Limb (tissue), 2 donors: ENCODE measurements around the gene MROH9.
"Not testable (repeated sequence)": the region's sequence is repeated elsewhere in the genome, so short reads cannot be mapped to it uniquely, and the experiment has no call there.

ENCODE experiments used
- DNase-seq, 2 donors: peaks; one replicate each; pipeline ENCODE4 v3.0.0-alpha.2; 2016; ENCODE audit errors: extremely low spot score in 2 of 2

Gene MROH9, protein sequence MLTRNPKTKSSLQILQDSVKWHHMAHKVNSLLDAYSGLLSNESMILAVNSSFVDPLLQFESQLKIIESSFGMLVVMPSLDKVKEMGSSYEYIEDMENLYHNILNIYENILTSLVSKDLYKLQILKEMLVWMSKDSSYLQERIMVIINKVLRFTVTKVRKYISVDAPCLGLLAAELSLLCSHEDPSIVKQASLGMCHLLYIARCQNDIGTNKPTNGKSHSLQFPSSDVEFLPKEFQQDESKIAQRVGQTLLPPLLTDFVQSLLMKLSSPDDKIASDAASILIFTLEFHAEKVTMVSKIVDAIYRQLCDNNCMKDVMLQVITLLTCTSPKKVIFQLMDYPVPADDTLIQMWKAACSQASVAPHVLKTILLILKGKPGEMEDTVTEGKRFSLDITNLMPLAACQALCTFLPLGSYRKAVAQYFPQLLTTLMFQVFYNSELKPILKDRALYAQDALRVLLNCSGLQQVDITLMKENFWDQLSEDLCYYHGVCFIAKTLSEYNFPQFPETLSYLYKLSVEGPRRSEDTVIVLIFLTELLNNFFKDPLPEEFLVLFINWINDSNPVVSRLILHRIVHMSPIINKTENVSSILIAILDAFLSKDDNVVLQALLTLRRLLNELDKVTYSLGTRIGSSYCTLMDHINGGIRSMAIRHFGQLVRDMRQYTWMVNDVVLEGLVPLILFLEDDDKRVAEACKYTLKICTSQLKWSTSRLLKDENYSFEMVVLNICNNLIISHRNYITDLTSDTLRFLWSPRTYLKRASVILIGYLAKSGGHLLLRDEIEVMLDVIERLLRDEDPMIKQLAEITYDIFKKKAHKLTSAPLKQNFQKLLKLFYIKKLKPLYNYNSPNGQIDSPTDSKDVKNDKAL

DNA sequence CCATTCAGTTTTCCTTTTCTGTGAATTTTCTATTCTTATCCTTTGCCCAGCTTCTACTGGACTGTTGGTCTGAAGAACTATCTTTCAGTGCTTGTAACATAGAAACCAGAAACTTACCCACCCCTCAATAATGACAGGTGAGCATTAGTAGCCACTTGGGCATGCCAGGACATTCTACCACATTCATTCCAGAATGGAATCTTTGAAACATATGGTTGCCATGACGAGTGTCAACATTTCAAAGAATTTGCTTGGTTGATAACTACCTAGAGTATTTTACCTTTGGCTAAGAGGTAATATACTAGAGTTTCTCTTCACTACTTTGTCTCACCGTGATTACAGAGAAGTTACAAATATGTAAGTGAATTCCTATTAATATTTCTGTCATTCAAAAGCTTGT is at the start of gene MROH9:
Gene MROH9, plus strand, starts transcription at position 304 of the 400 bp plus-strand sequence. CDS start 10,023 bp downstream, outside the sequence.
- DNase-seq = no peak

DNA sequence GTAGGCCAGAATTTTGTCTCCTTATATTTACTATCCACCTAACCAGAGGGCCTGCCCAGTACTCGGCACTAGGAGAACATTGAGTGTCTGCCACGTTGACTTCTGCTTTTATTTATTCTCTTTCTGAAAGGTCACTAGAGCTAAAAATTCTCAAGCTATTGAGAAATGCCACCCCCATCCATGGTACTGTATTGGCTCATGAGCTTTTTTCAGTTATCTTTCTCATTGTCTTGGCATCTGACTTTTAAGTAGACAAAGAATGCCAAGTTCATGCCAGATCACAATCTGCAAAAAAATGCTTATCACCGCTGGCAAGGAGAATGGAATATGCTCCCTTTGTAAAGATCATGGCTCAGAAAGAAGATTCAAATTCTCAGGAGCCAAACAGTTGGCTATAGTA is 49.8 kb upstream of the MROH9 start:
- no peak for DNase-seq

DNA sequence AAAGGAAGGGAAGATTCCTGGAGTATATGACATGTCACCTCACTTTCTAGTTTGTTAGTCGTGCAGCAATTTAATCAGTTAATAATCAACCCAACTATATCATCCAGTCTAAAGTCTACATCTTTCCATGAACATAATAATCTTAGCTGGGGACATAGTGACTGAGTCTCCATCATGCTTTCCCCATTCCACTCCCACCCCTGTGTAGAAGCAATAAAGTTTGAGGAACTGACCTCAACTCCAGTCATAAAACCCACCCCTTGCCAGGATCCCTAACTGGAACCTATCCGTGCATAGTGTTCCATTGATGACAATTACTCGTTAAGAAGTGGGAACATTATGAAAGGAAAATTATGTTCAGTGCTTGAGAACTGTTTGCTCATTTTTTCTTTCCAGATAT is 48.9 kb upstream of the MROH9 start:
- DNase-seq = no peak

DNA sequence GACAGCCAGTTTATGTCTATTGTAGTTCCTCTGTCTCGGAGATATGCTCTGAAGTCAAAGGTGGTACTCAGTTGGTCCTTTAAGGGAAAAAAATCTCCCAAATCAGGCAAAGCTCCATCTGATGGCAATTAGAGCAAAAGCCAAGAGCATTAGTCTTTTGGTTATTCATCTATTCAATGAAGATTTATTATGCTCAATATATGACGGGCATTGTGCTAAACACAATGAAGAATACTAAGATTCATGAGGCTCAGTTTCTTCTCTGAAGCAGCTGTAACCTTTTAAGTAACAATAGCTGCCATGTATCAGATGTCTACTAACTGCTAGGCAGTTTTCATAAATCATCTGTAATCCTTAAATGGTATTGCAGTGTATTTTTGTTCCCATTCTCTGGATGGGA is 47.6 kb upstream of the MROH9 start:
- DNase-seq = no peak

DNA sequence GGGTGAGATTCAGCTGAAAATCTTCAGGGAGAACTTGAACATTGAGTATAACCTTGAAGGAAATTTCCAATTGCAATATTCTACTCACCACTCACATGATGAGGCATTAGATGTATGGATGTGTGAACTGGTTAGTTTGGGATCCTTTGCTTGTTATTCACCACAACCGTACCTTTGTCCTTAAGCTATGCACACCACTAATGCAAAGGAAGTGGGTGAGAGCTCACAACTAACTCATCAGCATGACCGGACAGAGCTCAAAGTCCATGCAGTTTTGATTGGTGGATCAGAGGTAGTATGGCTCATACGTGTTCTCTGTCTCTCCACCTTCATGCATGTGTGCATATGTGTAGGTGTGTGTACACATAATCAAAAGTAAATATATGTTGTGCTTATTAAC is 43.5 kb upstream of the MROH9 start:
- no peak for DNase-seq

DNA sequence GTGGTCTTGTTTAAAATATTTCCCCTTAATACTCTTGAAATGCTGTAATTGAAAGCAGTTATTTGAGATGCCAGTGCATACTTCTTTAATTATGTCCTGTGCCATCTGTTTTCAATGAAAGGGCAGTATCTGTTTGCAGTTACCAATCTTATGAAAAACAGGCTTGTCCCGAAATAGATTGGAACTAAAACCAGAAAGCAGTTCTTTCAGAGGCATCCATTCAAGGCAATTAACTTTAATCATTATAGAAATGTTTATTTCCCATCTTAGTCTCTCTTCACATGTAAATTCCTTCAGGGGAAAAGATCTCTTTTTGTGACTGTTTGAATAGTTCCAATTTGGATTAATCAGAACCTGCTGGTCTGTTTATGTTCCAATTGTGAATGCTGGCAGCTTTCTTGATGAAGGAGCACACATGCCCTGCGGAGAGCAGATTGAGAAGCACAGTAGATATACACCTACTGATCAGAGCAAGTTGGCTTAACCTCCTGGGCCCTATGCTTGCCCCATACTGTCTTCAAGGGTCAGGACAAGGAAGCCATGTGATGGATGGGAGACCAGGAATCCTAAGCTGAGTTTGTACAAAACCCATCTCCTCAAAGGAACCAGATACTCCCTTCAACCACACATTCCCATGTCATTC is 41.6 kb upstream of the MROH9 start:
- DNase-seq = peak in 1 of 2 donors; percentile 27

DNA sequence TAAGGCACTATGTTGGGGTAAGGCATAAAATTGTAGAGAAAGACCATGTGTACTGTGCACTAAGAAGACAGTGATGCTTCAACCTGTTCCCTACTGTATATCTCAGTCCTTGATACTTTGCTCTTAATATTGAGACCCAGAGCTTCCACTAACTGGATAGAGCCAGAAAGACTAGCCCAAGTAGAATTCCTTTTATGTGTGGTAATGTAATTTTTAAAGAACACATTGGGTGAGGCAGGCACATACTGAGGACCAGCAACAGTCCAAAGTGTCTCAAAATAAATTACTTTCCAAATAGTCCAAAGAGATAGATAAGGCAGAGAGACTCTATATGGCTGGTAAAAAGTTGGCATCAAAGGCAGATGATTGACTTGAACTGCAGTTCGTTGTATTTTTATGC is 31.4 kb upstream of the MROH9 start:
- no peak for DNase-seq

DNA sequence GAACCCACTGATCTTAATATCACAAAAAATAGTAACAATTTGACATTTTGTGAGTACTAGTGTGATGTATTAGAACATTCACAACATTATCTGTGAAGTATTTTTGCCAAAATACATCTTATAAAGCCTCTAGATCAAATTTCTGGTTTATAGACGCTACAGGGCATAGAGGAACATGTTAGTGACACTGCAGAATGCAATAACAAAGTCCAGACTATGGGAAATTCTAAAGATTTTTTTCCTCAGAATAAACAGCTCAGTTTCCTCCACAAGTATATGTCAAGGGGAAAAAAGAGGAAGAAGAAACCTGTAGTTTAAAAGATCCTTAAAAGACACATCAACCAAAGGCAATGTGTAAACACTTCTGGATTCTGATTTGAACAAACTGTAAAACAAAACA is 26.4 kb upstream of the MROH9 start:
- no peak for DNase-seq

DNA sequence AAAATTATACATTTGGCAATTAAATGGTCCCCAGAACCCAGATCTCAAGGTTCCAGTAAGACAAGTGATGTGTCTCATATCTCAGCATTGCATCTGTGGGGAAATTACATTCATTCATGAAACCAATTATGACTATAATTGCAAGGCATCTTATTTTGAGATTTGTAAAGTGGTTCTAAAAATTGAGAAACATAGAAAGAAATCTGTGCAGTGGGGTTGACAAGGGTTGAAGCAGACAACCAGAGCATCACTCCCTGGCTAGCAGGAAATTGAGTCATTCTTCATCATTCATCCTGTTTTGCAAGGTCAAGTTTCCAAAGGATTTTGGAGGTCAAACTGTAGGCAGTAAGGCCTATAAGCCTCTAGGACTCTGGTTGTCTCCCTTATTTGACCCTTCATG is 25.1 kb upstream of the MROH9 start:
- DNase-seq = no peak

DNA sequence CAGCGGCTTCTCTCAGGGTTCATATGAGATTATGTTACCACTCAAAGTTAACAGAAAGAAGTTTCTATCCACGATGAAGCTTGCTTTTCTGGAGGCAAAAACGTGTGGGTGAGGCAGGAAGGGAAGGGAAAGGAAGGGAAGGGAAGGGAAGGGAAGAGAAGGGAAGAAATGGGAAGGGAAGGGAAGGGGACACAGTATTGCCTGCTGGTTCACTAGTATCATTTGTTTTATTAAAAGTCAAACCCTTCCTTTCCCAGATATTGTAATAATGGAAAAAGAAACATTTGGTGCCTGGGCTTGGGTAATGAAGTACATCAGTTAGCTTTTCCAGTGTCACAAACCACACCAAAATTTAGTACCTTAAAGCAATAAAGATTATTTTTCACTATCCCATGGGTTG is 18.0 kb upstream of the MROH9 start:
- DNase-seq = no peak

DNA sequence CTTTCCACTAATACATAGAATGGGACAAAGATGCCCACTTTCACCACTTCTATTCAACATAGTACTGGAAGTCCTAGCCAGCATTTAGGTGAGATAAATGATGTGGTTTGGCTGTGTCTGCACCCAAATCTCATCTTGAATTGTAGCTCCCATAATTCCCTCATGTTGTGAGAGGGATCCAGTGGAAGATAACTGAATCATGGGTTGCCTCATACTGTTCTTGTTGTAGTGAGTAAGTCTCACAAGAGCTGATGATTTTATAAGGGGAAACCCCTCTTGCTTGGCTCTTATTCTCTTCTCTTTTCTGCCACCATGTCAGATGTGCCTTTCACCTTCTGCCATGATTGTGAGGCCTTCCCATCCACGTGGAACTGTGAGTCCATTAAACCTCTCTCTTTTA is 10.7 kb upstream of the MROH9 start:
- DNase-seq = not testable (repeated sequence)

DNA sequence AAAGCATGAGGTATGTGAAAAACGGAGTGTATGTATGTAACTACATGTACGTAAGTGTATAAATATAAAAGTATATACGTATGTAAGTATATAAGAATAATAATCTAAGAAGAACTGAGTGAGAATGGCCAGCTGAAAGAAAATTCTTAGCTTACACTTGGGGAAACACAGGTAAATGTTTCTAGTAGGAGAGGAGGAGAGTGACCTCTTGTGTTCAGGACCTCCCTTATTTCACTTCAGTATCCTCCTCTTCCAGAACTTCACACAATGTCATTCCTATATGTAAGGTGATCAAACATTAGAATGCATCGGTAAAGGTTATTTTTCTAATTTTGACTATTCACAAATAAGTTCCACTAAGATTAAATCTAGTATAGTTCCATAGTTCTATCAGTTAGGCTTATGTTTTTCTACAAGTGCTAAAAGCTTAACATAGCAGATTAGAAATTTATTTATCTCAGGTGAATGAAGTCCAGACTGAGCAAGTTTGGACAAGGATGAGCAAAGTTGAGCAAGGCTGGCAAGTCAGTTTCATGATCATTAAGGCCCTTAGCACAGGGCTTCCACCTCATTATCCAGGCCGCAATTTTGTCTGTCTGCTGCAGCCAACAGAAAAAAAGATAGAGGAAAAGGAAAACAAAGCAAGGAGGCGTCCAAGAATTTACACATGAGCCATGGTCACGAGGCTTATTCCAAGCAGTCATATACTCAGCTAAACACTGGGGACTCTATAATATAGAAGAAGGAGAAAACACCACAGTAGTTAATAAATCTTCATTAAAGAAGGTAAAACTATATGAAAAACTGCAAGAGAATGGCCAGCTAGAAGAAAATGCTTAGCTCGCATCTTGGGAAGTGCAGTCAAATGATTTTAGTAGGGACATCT is 7.1 kb upstream of the MROH9 start:
- peak in 1 of 2 donors; percentile 42 for DNase-seq

DNA sequence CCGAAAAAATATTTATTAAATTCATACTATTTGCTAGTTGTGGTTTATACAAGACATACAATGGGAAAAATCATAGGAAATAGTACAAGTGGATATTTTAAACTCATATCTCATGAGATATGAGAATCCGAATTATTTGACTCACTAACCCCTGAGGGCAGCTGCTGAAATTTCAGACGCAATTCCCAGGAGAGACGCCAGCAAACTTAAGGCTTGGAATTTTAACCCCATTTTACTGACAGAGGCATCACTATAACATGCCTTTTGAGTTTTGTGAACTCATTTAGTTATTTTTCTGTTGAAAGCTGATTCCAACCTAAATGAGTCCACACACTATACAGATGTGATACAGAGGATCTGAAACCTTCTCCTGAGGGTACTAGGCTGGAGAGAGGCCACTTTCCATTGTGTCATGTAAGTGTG is 5.9 kb upstream of the MROH9 start:
- peak in 1 of 2 donors; percentile 40 for DNase-seq

DNA sequence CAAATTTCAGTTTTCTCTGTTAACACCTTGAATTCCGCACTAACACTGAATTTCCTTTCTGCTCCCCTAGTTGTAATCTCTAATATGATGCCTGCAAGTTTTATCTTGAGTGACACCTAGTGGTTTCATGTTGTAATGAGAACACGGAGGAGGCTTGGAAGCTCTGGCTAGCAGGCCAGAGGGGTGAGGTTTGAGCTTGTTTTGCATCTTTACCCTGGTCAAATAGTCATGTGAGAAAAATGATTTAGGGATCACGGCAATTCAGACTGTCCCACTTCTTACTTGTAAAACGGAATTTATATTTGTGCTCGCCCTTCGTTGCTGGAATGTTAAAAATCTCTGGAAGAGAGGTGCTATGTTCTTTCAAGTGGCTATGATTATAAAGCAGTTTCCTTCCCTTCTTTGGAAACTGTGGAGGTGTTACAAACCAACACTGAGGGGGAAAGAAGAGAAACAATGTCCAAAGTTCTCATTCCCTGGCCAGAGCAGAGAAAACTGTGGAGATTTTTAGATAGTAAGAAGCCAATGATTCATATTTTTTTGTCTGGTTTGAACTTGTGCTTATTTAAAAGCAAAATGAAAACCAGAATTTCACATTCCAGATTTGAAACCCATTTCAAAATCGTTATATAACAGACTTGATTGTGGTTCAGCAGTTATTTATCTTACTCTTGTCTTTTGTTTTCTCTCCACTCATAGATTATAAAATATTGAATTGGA is 5.3 kb upstream of the MROH9 start:
- peak in 1 of 2 donors; percentile 85 for DNase-seq

DNA sequence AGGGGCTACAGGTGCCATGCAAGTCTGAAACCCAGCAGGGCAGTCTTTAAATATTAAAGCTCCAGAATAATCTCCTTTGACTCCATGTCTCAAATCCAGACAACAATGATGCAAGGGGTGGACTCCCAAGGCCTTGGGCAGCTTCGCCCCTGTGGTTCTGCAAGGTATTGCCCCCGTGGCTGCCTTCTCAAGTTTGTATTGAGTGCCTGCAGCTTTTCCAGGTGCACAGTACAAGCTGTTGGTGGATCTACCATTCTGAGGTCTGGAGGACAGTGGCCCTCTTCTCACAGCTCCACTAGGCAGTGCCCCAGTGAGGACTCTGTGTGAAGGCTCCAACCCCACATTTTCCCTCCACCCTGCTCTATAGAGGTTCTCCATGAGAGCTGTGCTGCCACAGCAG is 3.7 kb upstream of the MROH9 start:
- DNase-seq = no peak

DNA sequence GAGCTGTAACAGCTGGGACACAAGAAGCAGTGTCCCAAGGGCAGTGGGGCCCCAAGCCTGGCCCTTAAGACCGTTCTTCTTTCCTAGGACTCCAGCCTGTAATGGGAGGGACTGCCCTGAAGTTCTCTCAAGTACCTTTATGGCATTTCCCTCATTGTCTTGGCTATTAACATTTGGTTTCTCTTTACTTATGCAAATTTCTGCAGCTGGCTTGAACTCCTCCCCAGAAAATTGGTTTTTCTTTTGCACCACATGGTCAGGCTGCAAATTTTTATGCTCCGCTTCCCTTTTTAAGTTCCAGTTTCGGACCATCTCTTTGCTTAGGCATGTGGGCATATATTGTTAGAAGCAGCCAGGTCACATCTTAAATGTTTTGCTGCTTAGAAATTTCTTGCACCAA is 3.1 kb upstream of the MROH9 start:
- no peak for DNase-seq

DNA sequence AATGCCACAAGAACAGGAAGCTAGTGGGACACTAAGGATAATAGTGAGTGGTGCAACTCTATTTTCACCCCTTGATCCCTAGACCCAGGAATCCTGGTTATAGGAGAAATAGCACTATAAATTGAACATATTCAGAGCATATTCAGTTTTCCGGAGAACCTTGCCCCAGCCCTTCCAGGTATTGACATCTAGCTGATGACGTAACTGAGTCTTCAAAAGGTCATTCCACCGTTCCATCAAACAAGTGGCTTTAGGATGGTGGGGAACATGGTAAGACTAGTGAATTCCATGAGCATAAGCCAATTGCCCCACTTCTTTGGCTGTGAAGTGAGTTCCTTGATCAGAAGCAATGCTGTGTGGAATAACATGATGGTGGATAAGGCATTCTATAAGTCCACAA is 2.9 kb downstream of the MROH9 start:
- DNase-seq = no peak

DNA sequence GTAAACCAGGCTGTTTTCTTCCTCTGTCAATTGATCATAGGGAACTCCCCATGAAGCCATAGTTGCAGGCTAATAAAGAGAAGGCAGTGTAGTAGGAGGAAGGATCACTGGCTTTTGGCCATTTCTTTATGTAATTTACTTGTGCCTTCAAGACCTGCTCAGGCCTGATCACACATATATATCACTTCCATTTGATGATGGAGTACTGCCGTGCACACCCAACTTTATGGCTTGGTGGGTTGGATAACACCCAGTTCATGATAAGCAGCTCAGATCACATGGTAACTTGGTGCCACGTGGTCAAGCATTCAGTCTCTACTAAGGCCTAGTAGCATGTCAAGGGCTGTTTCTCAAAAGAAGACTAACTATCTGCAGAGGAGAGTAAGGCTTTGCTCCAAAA is 4.1 kb downstream of the MROH9 start:
- DNase-seq = no peak

DNA sequence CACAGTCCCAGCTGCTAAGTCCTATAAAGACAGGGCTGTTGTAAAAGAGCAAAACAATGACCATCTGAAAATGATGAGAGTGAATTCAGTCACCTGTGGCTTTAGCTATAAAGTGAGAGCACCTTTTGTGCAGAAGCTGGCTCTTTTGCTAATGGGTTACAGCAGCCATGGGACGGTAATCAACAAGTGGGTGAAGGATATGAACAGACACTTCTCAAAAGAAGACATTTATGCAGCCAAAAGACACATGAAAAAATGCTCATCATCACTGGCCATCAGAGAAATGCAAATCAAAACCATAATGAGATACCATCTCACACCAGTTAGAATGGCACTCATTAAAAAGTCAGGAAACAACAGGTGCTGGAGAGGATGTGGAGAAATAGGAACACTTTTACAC is 16.4 kb downstream of the MROH9 start:
- DNase-seq = not testable (repeated sequence)

DNA sequence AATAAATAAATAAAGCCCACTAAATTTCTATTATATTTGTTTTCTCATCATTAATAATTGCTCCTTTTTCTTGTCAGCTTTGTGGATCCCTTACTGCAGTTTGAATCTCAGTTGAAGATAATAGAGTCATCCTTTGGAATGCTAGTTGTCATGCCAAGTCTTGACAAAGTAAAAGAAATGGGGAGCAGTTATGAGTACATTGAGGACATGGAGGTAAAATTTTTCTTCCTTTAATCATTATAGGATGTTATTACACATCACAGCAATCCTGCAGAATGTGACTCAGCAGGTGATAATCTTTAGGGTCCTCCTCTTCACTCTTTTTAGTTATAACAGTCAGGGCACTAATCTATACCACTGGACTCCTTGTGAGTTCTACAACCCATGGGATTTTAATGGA is 24.1 kb downstream of the MROH9 start:
- DNase-seq = no peak
